HG03095 (cell line): ENCODE data around the gene PLEKHA1.

Experiments
- ATAC-seq: cut with Tn5 transposase; IDR thresholded peaks from one replicate; pipeline ENCODE4 v1.9.1; 2021; ENCODE audit warnings: moderate library complexity; ENCODE audit not compliant: unreplicated experiment

The PLEKHA1 gene

GRCh38 chr10:122420624-122421007 is 46.1 kb downstream of the PLEKHA1 start:
- ATAC-seq = no peak

DNA sequence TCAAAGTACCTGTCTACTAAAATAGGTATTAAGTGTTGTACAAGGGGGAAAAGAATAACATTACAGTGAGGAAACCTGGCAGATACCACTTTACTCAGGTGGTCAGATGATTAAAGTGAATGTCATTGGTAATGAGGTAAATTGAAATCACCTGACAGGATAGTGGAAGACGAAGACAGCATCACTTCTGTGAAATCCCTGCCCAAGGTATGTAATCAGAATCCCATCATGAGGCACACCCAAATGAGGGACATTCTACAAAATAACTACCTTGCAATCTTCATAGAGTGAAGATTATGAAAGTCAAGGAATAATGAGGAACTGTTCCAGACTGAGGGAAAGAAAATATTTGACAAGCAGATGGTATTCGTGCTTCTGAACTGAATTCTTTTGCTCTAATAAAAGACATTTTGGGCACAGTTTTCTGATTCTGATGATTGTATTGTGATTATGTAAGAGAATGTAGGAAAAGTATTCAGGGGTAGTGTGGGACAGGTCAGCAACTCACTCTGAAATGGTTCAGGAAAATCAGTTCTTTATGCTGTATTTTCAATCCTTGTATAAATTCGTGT is 46.6 kb downstream of the PLEKHA1 start:
- no peak for ATAC-seq

DNA sequence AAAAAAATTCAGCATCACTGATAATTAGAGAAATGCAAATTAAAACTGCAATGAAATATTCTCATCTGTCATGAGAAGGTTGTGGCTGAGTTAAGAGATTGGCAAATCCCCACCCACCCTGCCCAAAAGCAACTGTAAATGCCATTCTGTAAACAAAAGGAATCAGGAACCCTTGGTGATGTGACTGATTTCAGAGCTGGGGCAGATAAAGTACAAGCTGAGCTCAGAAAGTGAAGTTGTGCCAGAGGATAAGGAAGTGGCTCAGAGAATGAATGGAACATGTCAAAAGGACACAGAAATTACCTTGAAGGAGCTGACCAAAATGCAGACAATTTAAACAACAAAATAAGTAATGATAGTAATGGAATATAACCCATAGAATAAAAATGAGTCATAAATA is 47.2 kb downstream of the PLEKHA1 start:
- no peak for ATAC-seq

- no peak for ATAC-seq
Observed at GRCh38 chr10:122422266-122422989, 47.9 kb downstream of the PLEKHA1 start.

DNA sequence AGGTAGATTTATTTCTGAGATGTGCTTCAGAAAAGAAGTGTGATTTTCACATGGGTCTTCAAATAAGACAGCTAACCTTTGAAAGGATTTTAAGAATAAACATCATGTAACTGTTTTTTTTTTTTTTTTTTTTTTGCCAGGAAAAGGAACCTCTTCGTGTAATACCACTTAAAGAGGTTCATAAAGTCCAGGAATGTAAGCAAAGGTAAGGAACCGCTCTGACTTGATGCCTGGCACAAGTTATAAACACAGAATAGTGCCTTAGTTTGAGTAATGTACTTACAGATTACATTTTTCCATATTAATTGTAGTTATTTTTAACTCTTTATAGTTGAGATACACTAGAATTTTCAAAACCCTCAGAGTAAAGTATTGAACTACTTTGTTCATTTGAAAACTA is 49.6 kb downstream of the PLEKHA1 start:
- no peak for ATAC-seq

DNA sequence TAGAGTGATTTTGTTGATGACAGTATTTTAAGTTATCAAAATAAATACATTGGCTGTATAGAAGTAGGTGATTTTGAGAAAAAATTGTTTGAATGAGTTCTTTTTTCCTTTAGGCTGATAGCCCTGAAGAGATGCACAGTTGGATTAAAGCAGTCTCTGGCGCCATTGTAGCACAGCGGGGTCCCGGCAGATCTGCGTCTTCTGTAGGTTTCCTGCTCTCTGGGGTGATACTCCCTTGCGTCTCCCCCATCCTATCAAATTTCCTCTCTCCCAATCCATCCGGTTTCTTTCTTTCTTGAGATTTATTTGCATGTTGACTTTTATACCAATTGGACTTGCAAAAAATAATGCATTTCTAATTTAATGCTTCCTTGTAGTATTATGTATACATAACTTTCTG is 52.3 kb downstream of the PLEKHA1 start:
- ATAC-seq = no peak

DNA sequence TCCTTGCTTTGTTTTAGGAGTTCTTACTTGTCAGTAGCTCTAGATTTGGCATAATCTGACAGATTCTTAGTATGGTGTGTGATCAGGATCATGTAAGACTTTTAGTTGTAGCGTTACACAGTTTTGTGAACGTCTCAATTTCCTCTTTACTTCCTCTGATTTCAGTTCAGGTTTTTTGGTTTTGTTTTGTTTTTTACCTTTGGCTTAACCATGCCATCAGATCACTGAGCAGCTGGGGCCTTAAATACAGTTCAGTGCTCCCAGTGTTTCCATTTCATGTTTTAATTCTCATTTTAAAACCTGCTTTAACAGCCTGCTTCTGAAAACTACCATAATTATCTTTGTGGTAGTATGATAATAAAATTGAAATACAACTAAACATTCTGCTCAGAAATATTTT is 52.8 kb downstream of the PLEKHA1 start:
- no peak for ATAC-seq

- no peak for ATAC-seq
Observed at GRCh38 chr10:122435212-122435827, 60.8 kb downstream of the PLEKHA1 start.

DNA sequence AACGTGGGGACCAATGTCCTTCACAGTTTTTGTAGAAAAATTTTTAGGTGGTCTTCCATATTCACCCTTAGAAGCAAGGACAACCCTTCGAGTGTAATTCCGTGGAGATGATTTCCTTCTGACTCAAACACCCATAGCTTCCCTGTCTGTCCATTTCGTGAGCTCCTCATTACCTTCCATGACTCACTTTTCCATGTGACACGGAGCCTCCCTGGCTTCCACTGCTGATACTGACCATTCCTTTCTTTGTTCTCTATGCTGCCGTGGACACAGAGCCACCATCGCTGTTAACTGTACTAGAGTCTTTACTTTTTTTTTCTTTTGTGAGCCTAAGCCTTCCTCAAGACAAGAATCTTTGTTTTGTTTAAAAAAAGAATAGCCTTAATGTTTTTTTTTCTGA is 67.5 kb downstream of the PLEKHA1 start:
- ATAC-seq = no peak

- ATAC-seq = no peak
Observed at GRCh38 chr10:122445469-122445868, 71.0 kb downstream of the PLEKHA1 start.

DNA sequence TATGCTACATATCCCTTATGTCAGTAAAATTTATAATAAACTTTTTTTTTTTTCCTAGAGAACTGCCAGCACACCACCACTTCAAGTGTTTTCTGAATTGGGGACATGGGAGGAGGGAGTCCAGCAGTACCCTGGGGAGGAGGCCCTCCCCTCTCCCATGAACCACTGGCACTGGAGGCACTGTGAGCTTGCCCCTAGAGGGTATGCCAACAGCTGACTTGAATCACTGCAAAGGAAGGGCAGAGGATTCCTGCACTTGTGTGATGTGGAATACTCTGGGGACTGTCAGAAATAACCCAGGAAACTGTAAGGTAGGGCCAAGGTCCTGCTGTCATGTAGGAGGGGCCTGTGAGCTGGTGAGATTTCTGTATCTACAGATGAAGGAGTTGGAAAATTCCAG is 71.4 kb downstream of the PLEKHA1 start:
- no peak for ATAC-seq

- no peak for ATAC-seq
Observed at GRCh38 chr10:122446668-122447423, 72.3 kb downstream of the PLEKHA1 start.

- no peak for ATAC-seq
Observed at GRCh38 chr10:122448600-122448999, 74.1 kb downstream of the PLEKHA1 start.

- no peak for ATAC-seq
Observed at GRCh38 chr10:122449153-122449552, 74.6 kb downstream of the PLEKHA1 start.

DNA sequence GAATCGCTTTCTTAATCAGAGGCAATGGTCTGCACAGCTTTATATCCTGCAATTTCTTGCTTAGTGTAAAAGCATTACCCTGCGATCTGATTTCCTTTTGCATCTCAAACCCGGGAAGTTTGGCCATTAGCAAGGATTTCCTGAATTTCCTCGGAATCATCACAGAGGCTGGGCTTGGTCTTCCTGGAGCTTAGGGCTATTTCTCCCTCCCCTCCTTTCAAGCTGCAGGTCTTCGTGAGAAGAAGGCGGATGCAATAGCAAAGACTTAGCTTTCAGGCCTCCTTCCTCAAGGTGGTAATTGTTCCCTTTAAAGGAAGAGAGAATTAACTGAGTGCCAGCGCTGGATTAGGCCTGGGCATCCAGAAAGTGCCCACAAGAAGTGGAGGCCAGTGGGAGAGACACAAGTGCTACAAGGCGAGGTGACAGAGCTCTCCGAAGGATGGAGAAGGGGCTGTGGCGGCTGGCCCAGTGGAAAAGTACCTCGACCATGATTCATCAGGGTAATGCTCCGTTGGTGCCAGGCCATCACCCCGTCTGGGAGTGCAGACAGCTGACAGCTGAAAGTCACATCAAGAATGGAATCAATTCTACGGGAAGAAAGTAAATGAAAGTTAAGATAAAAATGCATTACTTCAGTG is 76.0 kb downstream of the PLEKHA1 start:
- ATAC-seq = no peak

GRCh38 chr10:122454071-122454470 is 79.6 kb downstream of the PLEKHA1 start:
- ATAC-seq = no peak

DNA sequence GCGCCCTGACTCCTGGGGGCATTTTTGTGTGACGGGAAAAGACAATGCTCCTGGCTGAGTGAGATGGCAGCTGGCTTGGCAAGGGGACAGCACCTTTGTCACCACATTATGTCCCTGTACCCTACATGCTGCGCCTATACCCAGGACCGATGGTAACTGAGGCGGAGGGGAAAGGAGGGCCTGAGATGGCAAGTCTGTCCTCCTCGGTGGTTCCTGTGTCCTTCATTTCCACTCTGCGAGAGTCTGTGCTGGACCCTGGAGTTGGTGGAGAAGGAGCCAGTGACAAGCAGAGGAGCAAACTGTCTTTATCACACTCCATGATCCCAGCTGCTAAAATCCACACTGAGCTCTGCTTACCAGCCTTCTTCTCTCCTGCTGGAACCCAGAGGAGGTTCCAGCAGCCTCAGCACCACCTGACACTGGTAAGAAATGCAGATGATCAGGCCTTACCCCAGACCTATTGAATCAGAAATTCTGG is 80.1 kb downstream of the PLEKHA1 start, which contains the start of gene ARMS2:
Gene ARMS2 (plus strand): TSS at position 51 of the 478 bp plus-strand sequence. CDS start 75 bp downstream, at position 126.
- ATAC-seq = no peak

- ATAC-seq = no peak
Observed at GRCh38 chr10:122455376-122456079, 81.0 kb downstream of the PLEKHA1 start.

DNA sequence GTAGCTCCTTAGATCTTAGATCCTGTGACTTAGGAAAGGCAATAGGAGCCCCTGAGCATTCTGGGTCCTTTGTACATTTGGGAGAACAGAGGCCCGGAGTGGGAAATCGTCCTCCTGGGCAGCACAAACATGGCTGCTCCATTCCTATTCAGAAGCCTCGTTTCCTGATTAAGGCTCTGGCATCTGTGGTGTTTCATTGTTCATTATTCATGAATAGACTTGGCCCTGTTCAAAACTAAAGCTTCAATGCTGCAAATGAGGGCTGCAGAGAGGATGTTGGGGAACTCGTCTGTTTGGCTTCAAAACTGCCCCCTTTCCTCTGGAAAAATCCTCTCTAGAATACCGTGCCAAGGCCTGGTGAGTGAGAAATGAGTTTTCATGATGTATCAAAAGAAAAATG is 83.4 kb downstream of the PLEKHA1 start:
- ATAC-seq = no peak

DNA sequence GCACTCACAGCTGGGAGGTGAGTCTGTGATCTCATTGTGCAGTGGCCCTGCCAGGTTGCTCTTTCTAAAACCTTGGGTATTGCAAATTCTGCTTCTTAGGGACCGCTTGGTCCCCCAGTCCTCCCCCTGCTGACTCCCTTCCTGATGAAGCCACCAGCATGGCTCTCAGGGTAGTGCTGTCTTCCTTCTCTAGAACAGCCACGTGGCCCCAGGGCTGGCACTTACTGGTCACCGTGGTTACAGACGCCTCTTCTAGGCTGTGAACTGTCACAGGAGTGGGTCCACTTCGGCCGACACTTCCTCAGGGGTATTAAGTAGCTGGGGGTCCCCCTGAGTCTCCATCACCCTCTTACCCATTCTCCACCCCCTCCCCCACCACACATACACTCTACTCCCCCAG is 84.2 kb downstream of the PLEKHA1 start:
- ATAC-seq = no peak
